HG03064 (cell line): ENCODE data around the gene KMT2D.

Experiments
- ATAC-seq: cut with Tn5 transposase; IDR thresholded peaks from one replicate; pipeline ENCODE4 v1.9.1; 2021; ENCODE audit warnings: low read depth; ENCODE audit not compliant: unreplicated experiment

Gene KMT2D

GRCh38 chr12:49021292-49021915 lies 39.2 kb downstream of the KMT2D start:
- no peak for ATAC-seq

DNA sequence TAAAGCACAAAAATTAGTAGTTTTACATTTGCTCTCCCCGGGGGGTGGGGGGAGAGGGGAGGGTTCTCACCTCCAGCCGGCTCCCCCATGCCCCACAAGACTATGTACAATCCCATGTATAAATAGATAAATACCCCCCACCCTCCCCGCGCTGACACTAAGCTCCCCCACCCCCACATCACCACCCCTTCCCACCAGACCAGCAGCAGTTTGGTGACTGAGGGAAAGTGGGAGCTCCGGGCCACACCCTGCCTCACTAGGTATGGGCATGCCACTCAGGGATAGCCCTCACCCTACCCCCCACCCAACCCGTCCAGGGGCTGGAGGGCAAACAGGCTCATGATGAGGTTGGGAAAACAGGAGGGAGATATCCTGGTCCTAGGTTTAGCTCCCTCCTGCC lies 40.2 kb downstream of the KMT2D start:
- no peak for ATAC-seq

DNA sequence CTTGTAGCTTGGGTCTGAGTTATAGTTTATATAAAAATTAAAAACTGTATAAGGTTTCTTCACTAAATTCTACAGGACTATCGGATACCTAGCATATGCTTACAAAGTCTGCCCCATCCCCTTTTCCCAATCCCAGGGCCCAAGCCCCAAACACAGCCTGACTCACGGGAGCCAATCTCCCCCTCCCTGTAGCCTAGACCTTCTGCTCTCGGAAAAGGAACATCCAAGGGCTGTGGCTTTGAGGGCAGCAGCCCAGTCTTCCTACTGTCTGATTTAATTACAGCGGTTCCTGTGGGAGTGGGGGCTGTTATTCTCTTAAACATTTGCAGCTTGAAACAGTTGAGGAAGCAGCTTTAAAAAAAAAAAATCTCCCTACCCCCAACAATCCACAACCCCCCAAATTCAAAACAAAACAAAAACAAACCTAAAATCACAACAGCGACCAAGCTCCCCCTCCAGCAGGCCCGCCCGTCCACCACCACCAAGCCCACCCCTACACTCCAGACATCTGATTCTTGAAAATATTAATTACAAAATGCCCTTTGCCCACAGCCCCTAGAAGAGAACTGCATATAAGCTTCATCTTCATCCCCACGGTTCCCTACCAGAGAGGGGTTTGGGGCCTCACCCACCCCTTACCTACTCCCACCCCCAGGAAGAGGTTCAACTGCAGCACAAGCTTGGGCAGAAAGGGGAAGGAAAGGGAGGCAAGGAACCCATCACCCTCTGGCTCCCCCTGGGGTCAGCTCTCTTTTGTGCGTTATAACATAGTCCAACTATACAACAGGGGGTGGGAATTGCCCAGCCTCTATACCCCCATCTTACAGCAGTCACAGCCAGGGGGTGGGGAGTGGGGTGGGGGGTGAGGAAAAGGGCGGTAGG lies 40.9 kb downstream of the KMT2D start:
- no peak for ATAC-seq

DNA sequence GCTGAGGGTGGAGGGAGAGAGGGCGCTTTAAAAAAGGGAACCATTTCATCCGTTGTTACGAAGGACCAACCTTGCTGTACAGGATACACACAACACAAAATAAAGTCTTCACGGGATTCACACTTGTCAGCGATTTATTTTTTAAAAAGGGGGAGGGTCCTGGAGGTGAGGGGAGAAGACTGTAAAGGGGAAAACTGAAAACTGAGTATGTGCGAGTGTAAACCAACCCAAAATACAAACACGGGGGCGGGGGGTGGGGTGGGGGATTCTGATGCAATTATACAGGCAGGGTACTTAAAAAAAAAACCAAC lies 41.5 kb downstream of the KMT2D start:
- peak; percentile 20 for ATAC-seq

DNA sequence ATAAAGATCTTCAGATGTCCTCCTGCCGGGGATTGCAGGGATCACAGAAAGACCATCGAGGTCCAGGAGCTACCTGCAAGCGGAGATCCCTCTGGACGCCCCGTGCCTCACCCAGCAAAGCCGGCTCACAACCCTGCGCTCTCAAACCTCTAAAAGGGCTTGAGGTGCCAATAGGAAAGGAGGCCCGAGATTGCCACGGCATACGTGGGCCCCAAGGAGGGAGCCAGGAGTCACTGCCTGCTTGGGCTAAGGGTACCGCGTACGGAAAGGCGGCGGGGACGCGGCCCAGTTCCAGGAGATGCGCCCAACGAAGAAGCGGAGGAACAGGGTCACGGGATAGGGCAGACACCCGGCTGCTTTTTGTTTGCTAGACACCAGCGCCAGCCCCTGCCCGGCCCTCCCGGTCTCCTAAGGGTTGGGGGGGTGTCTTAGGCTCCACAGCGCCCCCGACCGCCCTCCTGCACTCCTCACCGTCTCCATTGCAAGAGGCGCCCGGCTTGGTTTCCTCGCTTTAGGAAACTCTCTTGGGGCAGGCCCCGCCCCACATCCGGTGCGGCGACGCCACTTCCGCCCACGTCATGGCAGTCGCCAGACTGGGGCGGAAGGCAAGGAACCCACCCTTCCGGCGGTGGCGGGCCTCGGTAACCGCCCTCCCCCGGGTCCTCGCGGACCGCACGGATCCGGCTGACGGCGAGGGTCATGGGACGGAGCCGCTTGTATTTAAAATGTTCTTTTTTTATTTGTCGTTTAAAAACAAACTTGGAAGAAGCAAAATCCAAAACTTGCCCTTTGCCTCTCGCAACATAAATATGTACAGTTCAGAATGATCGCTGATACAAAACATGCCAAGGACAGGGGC lies 42.1 kb downstream of the KMT2D start, which contains the start of gene PRKAG1:
Gene PRKAG1 (minus strand): TSS at position 516 of the 859 bp plus-strand sequence. CDS start 36 bp downstream, at position 480.
- peak; percentile 81 for ATAC-seq

DNA sequence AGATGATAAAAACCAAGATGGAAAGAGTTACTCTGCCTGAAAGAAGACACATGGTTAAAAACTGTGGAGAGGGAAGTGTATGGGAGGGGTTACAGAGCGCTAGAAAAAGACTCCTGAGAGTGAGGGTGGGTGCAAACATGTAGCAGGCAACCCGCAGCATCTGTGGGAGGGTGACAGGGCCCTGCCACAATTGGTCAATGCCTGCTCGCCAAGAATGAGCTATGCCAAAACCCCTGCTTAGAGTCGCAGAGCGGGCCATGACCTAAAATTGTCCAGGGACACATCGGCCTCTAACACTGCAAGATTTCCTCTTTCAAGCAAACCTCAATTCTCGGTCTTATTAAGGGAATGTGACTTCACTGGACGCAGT lies 42.7 kb downstream of the KMT2D start:
- no peak for ATAC-seq

DNA sequence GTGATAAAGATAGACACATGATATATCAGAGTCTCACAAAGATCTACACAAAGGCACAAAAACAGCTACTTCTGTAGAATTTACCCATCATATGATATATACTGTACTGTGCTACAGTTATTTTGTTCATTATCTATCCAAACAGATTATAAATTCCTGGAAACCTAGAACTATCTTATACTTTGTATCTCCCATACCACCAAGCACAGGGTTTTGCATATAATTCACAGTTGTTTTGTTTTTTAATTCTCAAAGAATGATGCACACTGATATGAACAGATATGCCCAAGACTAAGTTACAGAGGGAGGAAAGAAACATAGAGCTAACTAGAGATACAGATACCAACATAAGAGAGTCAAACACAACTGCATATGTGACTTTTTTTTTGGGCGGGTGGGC lies 45.4 kb downstream of the KMT2D start:
- ATAC-seq = no peak

- ATAC-seq = no peak
Measured at GRCh38 chr12:49014547-49014946, 46.0 kb downstream of the KMT2D start.

GRCh38 chr12:49013428-49013827 lies 47.2 kb downstream of the KMT2D start:
- ATAC-seq = no peak

- no peak for ATAC-seq
Measured at GRCh38 chr12:49012739-49013138, 47.9 kb downstream of the KMT2D start.
